ENCODE data around the gene ZBTB7C.

ZBTB7C gene

GRCh38 chr18:48126240-48126639, 282.9 kb downstream of the ZBTB7C start:
- no peak overlapping the region for H3K4me3 ChIP-seq (ENCODE audit: low read depth in 1 of 2, low read length in 2 of 2)
- no peak overlapping the region for H3K27ac ChIP-seq (ENCODE audit: low read depth, low read length)
- no peaks in the 10 kb centered on the region for H3K27me3 ChIP-seq (ENCODE audit: control insufficient read depth in 1 of 2, insufficient read depth in 2 of 2, low read length in 2 of 2)
- H3K4me1 ChIP-seq (ENCODE audit: insufficient read depth, low read length): peaks cover 3% of the 10 kb centered on the region
- H3K9me3 ChIP-seq (ENCODE audit: low read length): no peaks in the 10 kb centered on the region
- H3K36me3 ChIP-seq (ENCODE audit: insufficient read depth, low read length): no peaks in the 10 kb centered on the region
- no peak overlapping the region for H3K9ac ChIP-seq (ENCODE audit: low read length)

- H3K4me3 ChIP-seq (ENCODE audit: low read depth in 1 of 2, low read length in 2 of 2): no peak overlapping the region
- peaks cover 3% of the 10 kb centered on the region for H3K4me1 ChIP-seq (ENCODE audit: insufficient read depth, low read length)
- no peak overlapping the region for H3K27ac ChIP-seq (ENCODE audit: low read depth, low read length)
- no peaks in the 10 kb centered on the region for H3K9me3 ChIP-seq (ENCODE audit: low read length)
- no peak overlapping the region for H3K9ac ChIP-seq (ENCODE audit: low read length)
- H3K36me3 ChIP-seq (ENCODE audit: insufficient read depth, low read length): no peaks in the 10 kb centered on the region
- no peaks in the 10 kb centered on the region for H3K27me3 ChIP-seq (ENCODE audit: control insufficient read depth in 1 of 2, insufficient read depth in 2 of 2, low read length in 2 of 2)
These were observed 283.5 kb downstream of the ZBTB7C start for GRCh38 chr18:48125724-48126123.

GRCh38 chr18:48124857-48125626, 284.1 kb downstream of the ZBTB7C start:
- no peak overlapping the region for H3K27ac ChIP-seq (ENCODE audit: low read depth, low read length)
- H3K36me3 ChIP-seq (ENCODE audit: insufficient read depth, low read length): no peaks in the 10 kb centered on the region
- H3K4me3 ChIP-seq (ENCODE audit: low read depth in 1 of 2, low read length in 2 of 2): no peak overlapping the region
- H3K4me1 ChIP-seq (ENCODE audit: insufficient read depth, low read length): peaks cover 3% of the 10 kb centered on the region
- no peaks in the 10 kb centered on the region for H3K27me3 ChIP-seq (ENCODE audit: control insufficient read depth in 1 of 2, insufficient read depth in 2 of 2, low read length in 2 of 2)
- no peaks in the 10 kb centered on the region for H3K9me3 ChIP-seq (ENCODE audit: low read length)
- H3K9ac ChIP-seq (ENCODE audit: low read length): no peak overlapping the region

- H3K4me3 ChIP-seq (ENCODE audit: low read depth in 1 of 2, low read length in 2 of 2): no peak overlapping the region
- no peaks in the 10 kb centered on the region for H3K36me3 ChIP-seq (ENCODE audit: insufficient read depth, low read length)
- no peaks in the 10 kb centered on the region for H3K27me3 ChIP-seq (ENCODE audit: control insufficient read depth in 1 of 2, insufficient read depth in 2 of 2, low read length in 2 of 2)
- H3K4me1 ChIP-seq (ENCODE audit: insufficient read depth, low read length): no peaks in the 10 kb centered on the region
- no peaks in the 10 kb centered on the region for H3K9me3 ChIP-seq (ENCODE audit: low read length)
- no peak overlapping the region for H3K27ac ChIP-seq (ENCODE audit: low read depth, low read length)
- no peak overlapping the region for H3K9ac ChIP-seq (ENCODE audit: low read length)
These were observed 285.2 kb downstream of the ZBTB7C start for GRCh38 chr18:48123941-48124340.

GRCh38 chr18:48123324-48123723, 285.9 kb downstream of the ZBTB7C start:
- Histone ChIP-seq H3K4me1 (ENCODE audit: insufficient read depth, low read length) (no peaks in the 10 kb centered on the region), H3K27me3 (ENCODE audit: control insufficient read depth in 1 of 2, insufficient read depth in 2 of 2, low read length in 2 of 2) (no peaks in the 10 kb centered on the region), H3K36me3 (ENCODE audit: insufficient read depth, low read length) (no peaks in the 10 kb centered on the region), H3K9ac (ENCODE audit: low read length) (no peak overlapping the region), H3K4me3 (ENCODE audit: low read depth in 1 of 2, low read length in 2 of 2) (no peak overlapping the region), H3K27ac (ENCODE audit: low read depth, low read length) (no peak overlapping the region), H3K9me3 (ENCODE audit: low read length) (no peaks in the 10 kb centered on the region)

GRCh38 chr18:48122816-48123215, 286.4 kb downstream of the ZBTB7C start:
- Histone ChIP-seq H3K9me3 (ENCODE audit: low read length) (no peaks in the 10 kb centered on the region), H3K36me3 (ENCODE audit: insufficient read depth, low read length) (no peaks in the 10 kb centered on the region), H3K4me1 (ENCODE audit: insufficient read depth, low read length) (no peaks in the 10 kb centered on the region), H3K4me3 (ENCODE audit: low read depth in 1 of 2, low read length in 2 of 2) (no peak overlapping the region), H3K27ac (ENCODE audit: low read depth, low read length) (no peak overlapping the region), H3K9ac (ENCODE audit: low read length) (no peak overlapping the region), H3K27me3 (ENCODE audit: control insufficient read depth in 1 of 2, insufficient read depth in 2 of 2, low read length in 2 of 2) (no peaks in the 10 kb centered on the region)

GRCh38 chr18:48122376-48122775, 286.8 kb downstream of the ZBTB7C start:
- H3K27ac ChIP-seq (ENCODE audit: low read depth, low read length): no peak overlapping the region
- H3K27me3 ChIP-seq (ENCODE audit: control insufficient read depth in 1 of 2, insufficient read depth in 2 of 2, low read length in 2 of 2): no peaks in the 10 kb centered on the region
- no peaks in the 10 kb centered on the region for H3K9me3 ChIP-seq (ENCODE audit: low read length)
- H3K36me3 ChIP-seq (ENCODE audit: insufficient read depth, low read length): no peaks in the 10 kb centered on the region
- no peak overlapping the region for H3K9ac ChIP-seq (ENCODE audit: low read length)
- no peak overlapping the region for H3K4me3 ChIP-seq (ENCODE audit: low read depth in 1 of 2, low read length in 2 of 2)
- H3K4me1 ChIP-seq (ENCODE audit: insufficient read depth, low read length): no peaks in the 10 kb centered on the region

- Histone ChIP-seq H3K4me3 (ENCODE audit: low read depth in 1 of 2, low read length in 2 of 2) (no peak overlapping the region), H3K27ac (ENCODE audit: low read depth, low read length) (no peak overlapping the region), H3K27me3 (ENCODE audit: control insufficient read depth in 1 of 2, insufficient read depth in 2 of 2, low read length in 2 of 2) (no peaks in the 10 kb centered on the region), H3K4me1 (ENCODE audit: insufficient read depth, low read length) (no peaks in the 10 kb centered on the region), H3K9me3 (ENCODE audit: low read length) (no peaks in the 10 kb centered on the region), H3K36me3 (ENCODE audit: insufficient read depth, low read length) (no peaks in the 10 kb centered on the region), H3K9ac (ENCODE audit: low read length) (no peak overlapping the region)
These were observed 287.4 kb downstream of the ZBTB7C start for GRCh38 chr18:48121752-48122151.

GRCh38 chr18:48119204-48119603, 290.0 kb downstream of the ZBTB7C start:
- no peaks in the 10 kb centered on the region for H3K4me1 ChIP-seq (ENCODE audit: insufficient read depth, low read length)
- H3K4me3 ChIP-seq (ENCODE audit: low read depth in 1 of 2, low read length in 2 of 2): no peak overlapping the region
- no peaks in the 10 kb centered on the region for H3K36me3 ChIP-seq (ENCODE audit: insufficient read depth, low read length)
- no peak overlapping the region for H3K9ac ChIP-seq (ENCODE audit: low read length)
- no peak overlapping the region for H3K27ac ChIP-seq (ENCODE audit: low read depth, low read length)
- H3K27me3 ChIP-seq (ENCODE audit: control insufficient read depth in 1 of 2, insufficient read depth in 2 of 2, low read length in 2 of 2): no peaks in the 10 kb centered on the region
- H3K9me3 ChIP-seq (ENCODE audit: low read length): no peaks in the 10 kb centered on the region

GRCh38 chr18:48116873-48117630, 292.1 kb downstream of the ZBTB7C start:
- H3K9ac ChIP-seq (ENCODE audit: low read length): no peak overlapping the region
- H3K4me1 ChIP-seq (ENCODE audit: insufficient read depth, low read length): no peaks in the 10 kb centered on the region
- no peak overlapping the region for H3K27ac ChIP-seq (ENCODE audit: low read depth, low read length)

GRCh38 chr18:48116017-48116416, 293.2 kb downstream of the ZBTB7C start:
- H3K36me3 ChIP-seq (ENCODE audit: insufficient read depth, low read length): no peaks in the 10 kb centered on the region
- no peak overlapping the region for H3K9ac ChIP-seq (ENCODE audit: low read length)
- H3K4me1 ChIP-seq (ENCODE audit: insufficient read depth, low read length): no peaks in the 10 kb centered on the region
- H3K9me3 ChIP-seq (ENCODE audit: low read length): no peaks in the 10 kb centered on the region
- no peak overlapping the region for H3K4me3 ChIP-seq (ENCODE audit: low read depth in 1 of 2, low read length in 2 of 2)
- H3K27me3 ChIP-seq (ENCODE audit: control insufficient read depth in 1 of 2, insufficient read depth in 2 of 2, low read length in 2 of 2): no peaks in the 10 kb centered on the region
- no peak overlapping the region for H3K27ac ChIP-seq (ENCODE audit: low read depth, low read length)

More at GRCh38 chr18:48116873-48117630, 292.1 kb downstream of the ZBTB7C start:
- Histone ChIP-seq H3K4me3 (ENCODE audit: low read depth in 1 of 2, low read length in 2 of 2) (no peak overlapping the region), H3K9me3 (ENCODE audit: low read length) (no peaks in the 10 kb centered on the region), H3K27me3 (ENCODE audit: control insufficient read depth in 1 of 2, insufficient read depth in 2 of 2, low read length in 2 of 2) (no peaks in the 10 kb centered on the region), H3K36me3 (ENCODE audit: insufficient read depth, low read length) (no peaks in the 10 kb centered on the region)
